Loucy (cell line): ENCODE measurements around the gene DISP3.

Experiments used
- H2AFZ ChIP-seq: fragments of 200-600 bp; sonication (generic); 2 replicates; pipeline ENCODE4 v1.6.0; 2016; ENCODE audit warnings: antibody characterized with exemption, mild to moderate bottlenecking, low read length, moderate library complexity
- H3F3A ChIP-seq: fragments of 200-600 bp; 2 replicates; pipeline ENCODE4 v1.6.0; 2016; ENCODE audit warnings: antibody characterized with exemption, low read depth, mild to moderate bottlenecking
- H3K27me3 ChIP-seq: fragments of 200-600 bp; sonication (generic); 2 replicates; pipeline ENCODE4 v1.6.1; 2014; ENCODE audit warnings: low read length, mild to moderate bottlenecking; ENCODE audit not compliant: insufficient read depth, poor library complexity, severe bottlenecking
- H3K36me3 ChIP-seq: fragments of 200-600 bp; sonication (generic); 2 replicates; pipeline ENCODE4 v1.6.1; 2016; ENCODE audit warnings: low read length; ENCODE audit not compliant: insufficient read depth
- H3K4me1 ChIP-seq: fragments of 200-600 bp; sonication (generic); 2 replicates; pipeline ENCODE4 v1.5.1; 2014; ENCODE audit warnings: low read length, mild to moderate bottlenecking; ENCODE audit not compliant: insufficient read depth, poor library complexity, severe bottlenecking
- H3K4me2 ChIP-seq: fragments of 200-600 bp; sonication (generic); 2 replicates; pipeline ENCODE4 v1.6.0; 2014; ENCODE audit warnings: antibody characterized with exemption, low read length, low read depth, mild to moderate bottlenecking; ENCODE audit not compliant: poor library complexity, severe bottlenecking
- H3K4me3 ChIP-seq: fragments of 200-600 bp; sonication (generic); 2 replicates; pipeline ENCODE4 v1.5.1; 2014; ENCODE audit warnings: low read length, mild to moderate bottlenecking, mixed read lengths; ENCODE audit not compliant: poor library complexity, severe bottlenecking
- H3K79me2 ChIP-seq: fragments of 200-600 bp; sonication (generic); 2 replicates; pipeline ENCODE4 v1.6.1; 2014; ENCODE audit warnings: low read length; ENCODE audit not compliant: insufficient read depth
- H3K9ac ChIP-seq: fragments of 200-600 bp; sonication (generic); 2 replicates; pipeline ENCODE4 v1.6.0; 2014; ENCODE audit warnings: mild to moderate bottlenecking, low read depth, low read length, moderate library complexity; ENCODE audit not compliant: poor library complexity, severe bottlenecking
- H3K9me2 ChIP-seq: fragments of 200-600 bp; sonication (generic); replicated peaks from 2 replicates; pipeline ENCODE4 v1.6.1; 2016; ENCODE audit warnings: low read depth, low read length, mixed read lengths
- H3K9me3 ChIP-seq: fragments of 200-600 bp; sonication (generic); 2 replicates; pipeline ENCODE4 v1.6.1; 2014; ENCODE audit warnings: mild to moderate bottlenecking, antibody characterized with exemption, low read length, low read depth; ENCODE audit not compliant: insufficient read depth
- H4K20me1 ChIP-seq: fragments of 200-600 bp; sonication (generic); 2 replicates; pipeline ENCODE4 v1.6.0; 2014; ENCODE audit warnings: antibody characterized with exemption, low read length, mild to moderate bottlenecking; ENCODE audit not compliant: insufficient read depth, poor library complexity, severe bottlenecking
- EZH2phosphoT487 ChIP-seq: fragments of 200-600 bp; IDR thresholded peaks from 2 replicates; pipeline ENCODE4 v1.6.1; 2018; ENCODE audit warnings: antibody characterized with exemption, mild to moderate bottlenecking, moderate library complexity, borderline replicate concordance
- TF ChIP-seq, protein P1 (sequence below): fragments of 200-600 bp; sonication (generic); conservative IDR thresholded peaks from 2 replicates; pipeline ENCODE4 v1.5.1; 2014; ENCODE audit warnings: mild to moderate bottlenecking, antibody characterized with exemption, low read length

The DISP3 gene

GRCh38 chr1:11523746-11524464, 45.0 kb downstream of the DISP3 start:
- no peak overlapping the region for H2AFZ ChIP-seq
- H3K9me2 ChIP-seq: no peaks in the 10 kb centered on the region
- H3K4me1 ChIP-seq: no peaks in the 10 kb centered on the region
- H3K9me3 ChIP-seq: no peaks in the 10 kb centered on the region
- no peak overlapping the region for H3K4me2 ChIP-seq
- H3K36me3 ChIP-seq: no peaks in the 10 kb centered on the region
- no peaks in the 10 kb centered on the region for H3K79me2 ChIP-seq
- H3F3A ChIP-seq: no peaks in the 10 kb centered on the region
- H3K4me3 ChIP-seq: no peak overlapping the region
- no peaks in the 10 kb centered on the region for H4K20me1 ChIP-seq
- H3K27me3 ChIP-seq: no peaks in the 10 kb centered on the region
- no peak overlapping the region for H3K9ac ChIP-seq
- no peak for TF ChIP-seq EZH2phosphoT487
- TF ChIP-seq, protein P1, sequence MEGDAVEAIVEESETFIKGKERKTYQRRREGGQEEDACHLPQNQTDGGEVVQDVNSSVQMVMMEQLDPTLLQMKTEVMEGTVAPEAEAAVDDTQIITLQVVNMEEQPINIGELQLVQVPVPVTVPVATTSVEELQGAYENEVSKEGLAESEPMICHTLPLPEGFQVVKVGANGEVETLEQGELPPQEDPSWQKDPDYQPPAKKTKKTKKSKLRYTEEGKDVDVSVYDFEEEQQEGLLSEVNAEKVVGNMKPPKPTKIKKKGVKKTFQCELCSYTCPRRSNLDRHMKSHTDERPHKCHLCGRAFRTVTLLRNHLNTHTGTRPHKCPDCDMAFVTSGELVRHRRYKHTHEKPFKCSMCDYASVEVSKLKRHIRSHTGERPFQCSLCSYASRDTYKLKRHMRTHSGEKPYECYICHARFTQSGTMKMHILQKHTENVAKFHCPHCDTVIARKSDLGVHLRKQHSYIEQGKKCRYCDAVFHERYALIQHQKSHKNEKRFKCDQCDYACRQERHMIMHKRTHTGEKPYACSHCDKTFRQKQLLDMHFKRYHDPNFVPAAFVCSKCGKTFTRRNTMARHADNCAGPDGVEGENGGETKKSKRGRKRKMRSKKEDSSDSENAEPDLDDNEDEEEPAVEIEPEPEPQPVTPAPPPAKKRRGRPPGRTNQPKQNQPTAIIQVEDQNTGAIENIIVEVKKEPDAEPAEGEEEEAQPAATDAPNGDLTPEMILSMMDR: no peak

GRCh38 chr1:11524465-11525150, 45.7 kb downstream of the DISP3 start:
- Histone ChIP-seq H3K27me3 (no peaks in the 10 kb centered on the region), H3K79me2 (no peaks in the 10 kb centered on the region), H3K36me3 (no peaks in the 10 kb centered on the region), H3K4me1 (no peaks in the 10 kb centered on the region), H3K4me2 (no peak overlapping the region), H3F3A (no peaks in the 10 kb centered on the region), H3K9me3 (no peaks in the 10 kb centered on the region), H3K9me2 (no peaks in the 10 kb centered on the region), H3K9ac (no peak overlapping the region), H4K20me1 (no peaks in the 10 kb centered on the region), H2AFZ (no peak overlapping the region), H3K4me3 (no peak overlapping the region)
- TF ChIP-seq, protein P1: no peak
- no peak for TF ChIP-seq EZH2phosphoT487

GRCh38 chr1:11525151-11525505, 46.2 kb downstream of the DISP3 start:
- no peaks in the 10 kb centered on the region for H3K4me1 ChIP-seq
- H3K79me2 ChIP-seq: no peaks in the 10 kb centered on the region
- H4K20me1 ChIP-seq: no peaks in the 10 kb centered on the region
- no peaks in the 10 kb centered on the region for H3K9me3 ChIP-seq
- no peak overlapping the region for H3K4me2 ChIP-seq
- H3K36me3 ChIP-seq: no peaks in the 10 kb centered on the region
- no peaks in the 10 kb centered on the region for H3F3A ChIP-seq
- no peak overlapping the region for H2AFZ ChIP-seq
- H3K9me2 ChIP-seq: no peaks in the 10 kb centered on the region
- no peak overlapping the region for H3K9ac ChIP-seq
- no peak overlapping the region for H3K4me3 ChIP-seq
- no peaks in the 10 kb centered on the region for H3K27me3 ChIP-seq
- TF ChIP-seq, protein P1: no peak
- TF ChIP-seq EZH2phosphoT487: no peak
